ENCODE results near the gene RAF1.

- no peak for TF ChIP-seq CTCF (IDR thresholded peaks at IDR 0.05)
- no peak for TF ChIP-seq POLR2A (IDR thresholded peaks at IDR 0.05)
- no peak for TF ChIP-seq POLR2AphosphoS5 (IDR thresholded peaks at IDR 0.05)
- TF ChIP-seq EP300 (IDR thresholded peaks at IDR 0.05) = no peak
These were observed 24.0 kb upstream of the RAF1 start for GRCh38 chr3:12687948-12688347.

Measured in stomach (tissue), 4 donors.